Right renal cortex interstitium (tissue), 3 donors: Measurements from ENCODE around the gene TGM3. TPM values are rescaled to one million over a fixed set of nuclear protein-coding genes. Genes with fewer than 3 reads are reported as not detected.

Experiments
- DNase-seq, 3 donors: peaks; one replicate each; pipeline ENCODE4 v3.0.0-alpha.2; 2013; ENCODE audit warnings: low read depth in 3 of 3, low spot score in 2 of 3
- polyA plus RNA-seq, 3 donors: library from polyadenylated mRNA; unstranded; fragments of 120-200 nt; gene quantifications; one replicate each; pipeline ENCODE4 v1.2.1, GENCODE V29; 2013; ENCODE audit not compliant: insufficient read length in 3 of 3

Gene TGM3
- polyA plus RNA-seq, 3 donors, result 0.54 to 0.99 (median 0.86) TPM

- DNase-seq, result no peak
Measured at GRCh38 chr20:2304180-2304579, 8.4 kb downstream of the TGM3 start.

DNA sequence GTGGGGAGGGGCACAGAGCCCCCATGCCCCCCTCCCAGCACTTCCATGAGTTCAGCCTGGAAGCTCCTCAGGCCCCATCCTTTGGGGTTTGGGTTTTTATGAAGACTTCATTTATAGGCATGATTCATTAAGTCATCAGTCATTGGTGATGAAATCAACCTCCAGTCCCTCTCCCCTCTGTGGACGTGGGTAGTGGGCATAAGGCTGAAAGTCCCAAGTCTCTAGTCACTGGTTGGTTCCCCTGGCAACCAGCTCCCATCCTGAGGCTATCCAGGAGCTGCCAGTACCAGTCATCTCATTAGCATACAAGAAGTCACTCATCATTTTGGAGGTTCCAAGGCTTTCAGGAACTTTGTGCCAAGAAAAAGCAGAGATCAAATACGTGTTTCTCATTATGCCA is 9.2 kb downstream of the TGM3 start:
- DNase-seq, result no peak

DNA sequence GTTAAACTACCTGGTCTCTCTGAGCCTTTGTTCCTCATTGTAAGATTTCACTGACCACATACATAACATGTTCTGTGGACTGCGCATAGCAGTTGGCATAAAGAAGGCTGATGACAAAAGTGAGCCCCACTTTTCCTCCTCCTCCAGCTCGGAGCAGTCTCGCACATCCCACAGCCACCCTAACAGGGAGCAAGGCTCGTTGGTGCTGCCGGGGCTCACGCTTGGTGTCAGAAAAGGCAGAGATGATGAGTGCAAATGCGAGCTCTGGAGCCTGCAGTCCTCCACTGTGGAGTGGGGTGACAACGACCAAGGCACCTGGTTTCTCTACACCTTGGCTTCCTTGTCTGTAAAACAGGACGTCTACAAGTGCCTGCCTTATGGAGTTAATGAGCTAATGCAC is 9.7 kb downstream of the TGM3 start:
- no peak for DNase-seq

- DNase-seq, result no peak
Measured at GRCh38 chr20:2305946-2306345, 10.1 kb downstream of the TGM3 start.

DNA sequence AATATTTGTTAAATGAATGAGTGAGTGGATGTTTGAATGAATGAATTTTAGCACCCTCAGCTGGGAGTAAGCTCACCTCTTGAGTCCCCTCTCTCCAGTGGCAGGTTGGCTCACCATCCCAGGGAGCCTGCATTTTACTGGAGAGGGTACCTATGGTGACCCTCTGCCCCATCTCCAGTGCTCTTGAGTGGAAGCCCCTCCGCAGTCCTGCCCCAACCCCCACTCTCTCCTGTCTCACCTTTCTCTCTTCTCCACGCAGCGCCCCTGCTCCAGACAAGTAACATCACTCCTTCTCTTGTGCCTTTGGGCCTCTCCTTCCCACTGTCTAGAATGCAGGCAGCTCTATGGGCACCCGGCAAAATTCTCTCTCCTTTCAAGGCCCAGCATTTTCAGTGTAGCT is 11.3 kb downstream of the TGM3 start:
- no peak for DNase-seq

GRCh38 chr20:2311329-2311728 is 15.5 kb downstream of the TGM3 start:
- DNase-seq, result no peak

DNA sequence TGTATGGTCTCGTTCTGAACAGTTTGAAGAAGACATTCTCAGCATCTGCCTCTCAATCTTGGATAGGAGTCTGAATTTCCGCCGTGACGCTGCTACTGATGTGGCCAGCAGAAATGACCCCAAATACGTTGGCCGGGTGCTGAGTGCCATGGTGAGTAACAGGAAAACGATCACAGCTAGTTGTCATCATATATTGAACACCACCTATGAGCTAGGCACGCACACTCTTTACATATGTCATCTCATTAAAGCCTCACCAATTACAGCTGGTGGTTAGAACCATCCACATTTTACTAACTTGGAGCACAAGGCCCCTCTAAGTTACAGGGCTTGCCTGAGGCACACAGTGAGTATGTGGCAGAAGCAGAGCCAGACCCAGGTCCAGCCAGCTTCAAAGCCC is 17.1 kb downstream of the TGM3 start:
- DNase-seq, result no peak

DNA sequence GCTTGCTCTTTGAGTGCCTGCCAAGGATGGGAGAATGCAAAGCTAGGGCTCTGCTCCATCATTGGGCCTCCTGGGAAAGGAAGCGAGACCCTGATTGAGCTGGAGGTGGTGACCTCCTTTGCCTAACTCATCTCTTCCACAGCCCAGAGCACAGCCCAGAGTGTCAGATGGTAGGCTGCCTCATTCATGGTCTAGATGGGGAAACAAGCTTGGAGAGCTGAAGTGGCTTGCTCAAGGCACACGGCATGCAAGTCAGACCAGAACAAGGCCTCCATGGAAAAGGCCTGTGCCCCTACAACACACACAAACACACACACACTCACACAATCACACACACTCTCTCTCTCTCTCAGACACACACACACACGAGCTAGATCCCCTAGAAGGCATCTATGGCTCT is 17.5 kb downstream of the TGM3 start:
- no peak for DNase-seq

- no peak for DNase-seq
Measured at GRCh38 chr20:2314759-2315439, 19.1 kb downstream of the TGM3 start.

DNA sequence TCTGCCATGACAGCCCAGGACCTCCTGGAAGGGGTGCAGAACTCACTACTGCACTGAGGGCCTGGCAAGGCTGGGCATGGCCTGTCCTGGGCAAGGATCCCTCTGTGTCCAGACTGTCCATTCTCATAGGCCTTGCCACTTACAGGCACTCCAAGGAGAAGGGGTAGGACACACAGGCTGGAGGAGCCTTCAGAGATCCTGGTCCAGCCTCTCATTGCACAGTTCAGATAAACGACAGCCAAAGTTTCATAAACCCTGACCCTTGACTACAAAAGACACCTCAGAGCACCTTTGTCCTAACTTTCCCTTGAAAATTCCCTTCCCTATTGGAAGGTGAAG is 19.6 kb downstream of the TGM3 start:
- no peak for DNase-seq

- no peak for DNase-seq
Measured at GRCh38 chr20:2316847-2317495, 21.2 kb downstream of the TGM3 start.

GRCh38 chr20:2320813-2321658 is 25.2 kb downstream of the TGM3 start:
- no peak for DNase-seq

DNA sequence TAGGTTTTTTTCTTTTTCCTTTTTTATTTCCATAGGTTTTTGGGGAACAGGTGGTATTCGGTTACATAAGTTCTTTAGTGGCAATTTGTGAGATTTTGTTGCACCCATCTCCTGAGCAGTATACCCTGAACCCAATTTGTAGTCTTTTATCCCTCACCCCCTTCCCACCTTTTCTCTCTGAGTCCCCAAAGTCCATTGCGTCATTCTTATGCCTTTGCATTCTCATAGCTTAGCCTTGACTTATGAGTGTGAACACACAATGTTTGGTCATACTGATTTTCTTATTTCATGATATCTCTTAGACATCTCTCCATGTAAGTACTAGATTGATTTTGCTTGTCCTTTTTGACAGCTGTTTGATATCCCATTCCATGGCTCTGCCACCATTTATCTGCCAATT is 27.2 kb downstream of the TGM3 start:
- no peak for DNase-seq

- no peak for DNase-seq
Measured at GRCh38 chr20:2326046-2326445, 30.2 kb downstream of the TGM3 start.

DNA sequence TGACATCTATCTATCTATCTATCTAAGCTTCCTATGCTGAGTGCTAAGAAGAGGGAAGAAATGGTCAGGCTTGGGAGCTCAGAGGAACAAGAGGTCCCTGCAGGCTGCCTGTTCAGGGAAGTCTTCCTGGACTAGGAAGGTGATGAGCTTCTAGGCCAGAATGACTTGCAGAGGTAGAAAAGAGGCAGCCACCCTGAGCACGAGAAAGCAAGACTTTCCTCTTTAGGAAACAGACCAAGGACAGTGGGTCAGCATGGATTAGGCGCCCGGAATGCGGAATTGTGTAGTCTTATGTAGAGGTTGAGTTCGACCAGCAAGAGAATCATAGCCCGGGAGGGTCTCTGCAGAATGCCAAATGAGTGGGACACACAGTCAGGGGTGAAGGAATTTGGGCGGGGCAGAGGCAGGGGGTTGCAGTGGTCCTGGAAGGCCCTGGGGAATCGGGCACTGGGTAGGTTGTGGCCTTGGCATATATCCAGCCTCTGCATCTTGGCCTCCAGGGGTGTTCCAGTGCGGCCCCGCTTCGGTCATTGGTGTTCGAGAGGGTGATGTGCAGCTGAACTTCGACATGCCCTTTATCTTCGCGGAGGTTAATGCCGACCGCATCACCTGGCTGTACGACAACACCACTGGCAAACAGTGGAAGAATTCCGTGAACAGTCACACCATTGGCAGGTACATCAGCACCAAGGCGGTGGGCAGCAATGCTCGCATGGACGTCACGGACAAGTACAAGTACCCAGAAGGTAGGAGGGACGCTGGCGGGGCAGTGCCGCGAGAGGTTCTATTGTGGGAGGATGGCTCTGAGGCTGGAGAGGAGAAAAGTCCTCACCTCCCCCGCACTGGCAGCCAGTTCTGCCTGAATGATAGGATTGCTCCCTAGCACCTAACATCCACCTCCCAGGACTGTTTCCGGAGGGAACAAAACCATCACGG is 32.1 kb downstream of the TGM3 start:
- DNase-seq, result no peak

GRCh38 chr20:2329286-2329685 is 33.5 kb downstream of the TGM3 start:
- no peak for DNase-seq

GRCh38 chr20:2330090-2330695 is 34.4 kb downstream of the TGM3 start:
- DNase-seq, result no peak

DNA sequence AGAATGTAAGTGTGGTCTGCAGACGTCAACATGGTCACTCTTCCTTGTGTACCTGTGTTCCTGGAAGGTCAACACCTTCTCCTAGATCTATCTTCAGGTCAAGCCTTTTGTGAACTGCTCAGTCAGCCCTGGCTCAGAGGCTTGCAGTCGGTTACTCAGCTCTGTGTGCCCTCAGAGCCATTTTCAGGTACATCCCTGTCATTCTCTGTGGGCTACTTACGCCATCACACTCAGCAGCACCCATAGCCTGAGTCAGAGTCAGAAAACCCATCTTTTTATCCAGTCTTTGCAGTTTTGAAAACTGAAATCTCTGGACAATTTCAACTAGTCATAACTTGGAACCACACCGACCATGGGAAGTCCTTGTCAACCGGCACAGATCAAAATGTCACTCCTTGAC is 35.3 kb downstream of the TGM3 start:
- no peak for DNase-seq

- DNase-seq, result no peak
Measured at GRCh38 chr20:2331901-2332565, 36.2 kb downstream of the TGM3 start.

DNA sequence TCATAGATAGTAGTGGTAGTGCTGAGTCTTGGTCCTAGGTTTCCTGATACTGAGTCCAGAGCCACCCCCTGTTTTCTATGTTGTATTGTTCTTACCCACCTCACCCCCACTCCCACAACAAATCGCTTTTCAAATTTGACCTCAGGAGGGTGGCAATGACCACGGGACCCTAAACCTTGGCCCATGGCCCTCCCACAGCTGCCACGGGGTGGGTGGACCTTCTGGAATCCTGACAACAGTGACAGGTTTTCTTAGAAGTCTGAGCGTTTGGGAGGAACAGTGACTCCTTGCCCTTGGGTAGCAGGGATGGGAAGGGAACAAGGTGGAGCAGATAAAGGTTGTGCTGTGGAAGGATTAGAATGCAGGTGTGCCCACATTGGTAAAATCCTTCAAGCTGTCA is 36.9 kb downstream of the TGM3 start:
- no peak for DNase-seq
